ENCODE data around the gene RPS6KA2. TPM values are rescaled to one million over a fixed set of nuclear protein-coding genes. Genes with fewer than 3 reads are reported as not detected.
"Not testable (repeated sequence)": the region's sequence is repeated elsewhere in the genome, so short reads cannot be mapped to it uniquely, and the experiment has no call there.

The RPS6KA2 gene
- total and polyA plus RNA-seq, 2 donors (not counting 3 experiments of a cell fraction or from before 2014, with no cell fraction given) = 54.5 to 75.8 TPM

- H4K20me1 ChIP-seq (replicated peaks; ENCODE audit: control insufficient read depth, extremely low read depth, insufficient read depth, low read length); H3K9me1 ChIP-seq (replicated peaks; ENCODE audit: control insufficient read depth, extremely low read depth, insufficient read depth, low read length); FAIRE-seq; H3K9me3 ChIP-seq (replicated peaks; ENCODE audit: control insufficient read depth, insufficient read depth, low read length); BruUV-seq (replicated peaks); POLR2A ChIA-PET; H3K9ac ChIP-seq (replicated peaks; ENCODE audit: extremely low read depth, insufficient read depth, low read length); H3K4me1 ChIP-seq (ENCODE audit: control insufficient read depth, extremely low read depth, insufficient read depth, low read length); H3K4me3 ChIP-seq (replicated peaks in 1 of 3; ENCODE audit: insufficient read depth in 1 of 3, low read depth in 1 of 3, low read length in 3 of 3); H3K4me2 ChIP-seq (ENCODE audit: insufficient read depth, low read length); H3K27ac ChIP-seq (ENCODE audit: insufficient read depth, low read depth, low read length); DNase-seq (ENCODE audit: low read depth, low spot score); H3K79me2 ChIP-seq (ENCODE audit: control insufficient read depth, insufficient read depth, low read length); H3K27me3 ChIP-seq (ENCODE audit: control insufficient read depth in 2 of 2, insufficient read depth in 2 of 2, low read length in 2 of 2); H3K36me3 ChIP-seq (ENCODE audit: control insufficient read depth in 2 of 2, extremely low read depth in 1 of 2, insufficient read depth in 2 of 2, low read length in 2 of 2); dilution Hi-C loops (cut with MboI; ENCODE audit: extremely low pct_ligation_motif_present, low sequenced_read_pairs); H2AFZ ChIP-seq (ENCODE audit: low read depth, low read length); intact Hi-C loops (cut with micrococcal nuclease): not testable (repeated sequence)
- CTCF ChIA-PET = interaction anchor here (0.7 kb wide), 1 partner anchor 15 kb away, joined by 3 read pairs; no protein-coding TSS in a partner anchor
Observed at GRCh38 chr6:166581801-166582200, 45.2 kb downstream of the RPS6KA2 start.

- intact Hi-C loops (cut with micrococcal nuclease) (no loop called here), dilution Hi-C loops (cut with MboI; ENCODE audit: extremely low pct_ligation_motif_present, low sequenced_read_pairs) (no loop called here)
- H3K4me3 ChIP-seq (replicated peaks in 1 of 3; ENCODE audit: insufficient read depth in 1 of 3, low read depth in 1 of 3, low read length in 3 of 3) = no peak overlapping the region
- no peak for TF ChIP-seq EZH2 (IDR thresholded peaks at IDR 0.05; ENCODE audit: borderline replicate concordance, low read depth, low read length, severe bottlenecking)
- no peak for TF ChIP-seq POLR2A (IDR thresholded peaks at IDR 0.05; ENCODE audit: low read depth, low read length)
- no peak for TF ChIP-seq GATA2 (IDR thresholded peaks at IDR 0.05; ENCODE audit: insufficient read depth, insufficient read length, low read depth, low read length)
- TF ChIP-seq JUN (IDR thresholded peaks at IDR 0.05; ENCODE audit: borderline replicate concordance, insufficient read depth, insufficient read length, low read depth) = no peak
- TF ChIP-seq MYC (IDR thresholded peaks at IDR 0.05; ENCODE audit: low read depth, low read length) = no peak
- no peak for TF ChIP-seq POLR2AphosphoS5 (IDR thresholded peaks at IDR 0.05; ENCODE audit: insufficient read depth, low read depth, low read length)
- no peak for TF ChIP-seq FOS (IDR thresholded peaks at IDR 0.05; ENCODE audit: borderline replicate concordance, insufficient read depth, low read length)
- TF ChIP-seq CTCF (IDR thresholded peaks at IDR 0.05; ENCODE audit: extremely low read depth in 1 of 2, insufficient read depth in 1 of 2, low read depth in 1 of 2, low read length in 2 of 2) = no peak
- TF ChIP-seq MAX (IDR thresholded peaks at IDR 0.05; ENCODE audit: insufficient read depth, insufficient read length) = no peak
- DNase-seq (ENCODE audit: low read depth, low spot score) (no peak), FAIRE-seq (no peak)
- H3K9me1 ChIP-seq (replicated peaks; ENCODE audit: control insufficient read depth, extremely low read depth, insufficient read depth, low read length) = no peaks in the 10 kb centered on the region
- no peak overlapping the region for H2AFZ ChIP-seq (ENCODE audit: low read depth, low read length)
- H3K79me2 ChIP-seq (ENCODE audit: control insufficient read depth, insufficient read depth, low read length) = no peaks in the 10 kb centered on the region
- no peaks in the 10 kb centered on the region for H4K20me1 ChIP-seq (replicated peaks; ENCODE audit: control insufficient read depth, extremely low read depth, insufficient read depth, low read length)
- peaks cover 4% of the 10 kb centered on the region for H3K4me1 ChIP-seq (ENCODE audit: control insufficient read depth, extremely low read depth, insufficient read depth, low read length)
- no peaks in the 10 kb centered on the region for H3K27me3 ChIP-seq (ENCODE audit: control insufficient read depth in 2 of 2, insufficient read depth in 2 of 2, low read length in 2 of 2)
- H3K36me3 ChIP-seq (ENCODE audit: control insufficient read depth in 2 of 2, extremely low read depth in 1 of 2, insufficient read depth in 2 of 2, low read length in 2 of 2) = no peaks in the 10 kb centered on the region
- ChIA-PET POLR2A (no interaction called here), CTCF (no interaction called here)
- BruUV-seq (replicated peaks) = no TSS peak
- no peak overlapping the region for H3K4me2 ChIP-seq (ENCODE audit: insufficient read depth, low read length)
- no peak overlapping the region for H3K9ac ChIP-seq (replicated peaks; ENCODE audit: extremely low read depth, insufficient read depth, low read length)
- H3K9me3 ChIP-seq (replicated peaks; ENCODE audit: control insufficient read depth, insufficient read depth, low read length) = no peaks in the 10 kb centered on the region
- no peak overlapping the region for H3K27ac ChIP-seq (ENCODE audit: insufficient read depth, low read depth, low read length)
Observed at GRCh38 chr6:166581091-166581511, 46.0 kb downstream of the RPS6KA2 start.

All from endothelial cell of umbilical vein (primary cell).